Spleen (tissue), 7 donors: ENCODE results near the gene CROCC2.

ENCODE experiments used
- POLR2A ChIP-seq, 3 donors: fragments of 450-650 bp; IDR thresholded peaks; one replicate each; pipeline ENCODE4 v1.5.1; 2017; ENCODE audit warnings: antibody characterized with exemption in 3 of 3, mild to moderate bottlenecking in 1 of 3
- POLR2AphosphoS5 ChIP-seq, 3 donors: sonication (generic); formaldehyde crosslinking; IDR thresholded peaks; one replicate each; pipeline ENCODE4 v1.5.1; 2017; ENCODE audit warnings: antibody characterized with exemption in 3 of 3
- TF ChIP-seq, protein P1 (sequence below), 11 experiments: fragments of 200-600 bp in 7 of 11; fragments of 450-650 bp in 4 of 11; sonication (generic) in 4 of 11; IDR thresholded peaks in 8 of 11; conservative IDR thresholded peaks in 3 of 11; 1 replicate in 7 of 11; 2 replicates in 4 of 11; pipeline versions ENCODE4 v1.4.0 to v1.8.0; 2016 to 2021; ENCODE audit warnings: antibody characterized with exemption in 11 of 11, inconsistent platforms in 4 of 11, mild to moderate bottlenecking in 1 of 11
- donor health status: DM: no; HTN: no; CAD: no; lungs with moderate emphysema.
- donor health status: DM: no; HTN: no; CAD: no.
- donor health status: DM: no; HTN: no; CAD: no.

DNA sequence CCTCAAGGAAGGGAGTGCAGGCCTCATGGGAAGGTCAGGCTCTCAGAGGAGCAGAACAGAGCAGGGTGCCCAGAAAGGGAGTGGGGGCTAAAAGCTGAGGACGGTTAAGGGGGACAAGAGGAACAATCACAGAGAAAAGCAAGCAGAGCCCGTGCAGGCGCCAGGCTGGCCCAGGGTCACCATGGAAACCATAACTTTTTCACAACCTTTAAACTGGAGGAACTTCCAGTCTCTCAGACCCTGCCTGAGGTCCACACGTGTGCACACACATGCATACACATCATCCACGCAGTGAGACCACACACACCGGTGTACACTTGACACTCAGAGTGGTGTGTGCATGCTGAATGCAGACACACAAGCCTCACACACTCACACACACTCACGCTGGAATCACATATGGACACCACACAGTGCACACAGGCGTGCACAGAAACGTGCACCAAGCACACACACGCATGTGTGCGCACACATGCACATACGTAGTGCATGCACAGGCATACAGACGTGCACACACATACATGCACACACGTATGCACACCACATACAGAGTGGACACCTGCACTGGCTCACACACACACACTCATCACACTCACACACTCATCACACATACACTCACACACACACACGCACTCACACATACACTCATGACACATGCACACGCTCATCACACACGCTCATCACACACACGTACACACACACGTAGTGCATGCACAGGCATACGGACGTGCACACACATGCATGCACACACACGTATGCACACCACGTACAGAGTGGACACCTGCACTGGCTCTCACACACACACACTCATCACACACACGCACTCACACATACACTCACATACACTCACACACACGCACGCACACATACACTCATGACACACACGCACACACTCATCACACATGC lies 55.1 kb downstream of the CROCC2 start:
- TF ChIP-seq, protein P1, sequence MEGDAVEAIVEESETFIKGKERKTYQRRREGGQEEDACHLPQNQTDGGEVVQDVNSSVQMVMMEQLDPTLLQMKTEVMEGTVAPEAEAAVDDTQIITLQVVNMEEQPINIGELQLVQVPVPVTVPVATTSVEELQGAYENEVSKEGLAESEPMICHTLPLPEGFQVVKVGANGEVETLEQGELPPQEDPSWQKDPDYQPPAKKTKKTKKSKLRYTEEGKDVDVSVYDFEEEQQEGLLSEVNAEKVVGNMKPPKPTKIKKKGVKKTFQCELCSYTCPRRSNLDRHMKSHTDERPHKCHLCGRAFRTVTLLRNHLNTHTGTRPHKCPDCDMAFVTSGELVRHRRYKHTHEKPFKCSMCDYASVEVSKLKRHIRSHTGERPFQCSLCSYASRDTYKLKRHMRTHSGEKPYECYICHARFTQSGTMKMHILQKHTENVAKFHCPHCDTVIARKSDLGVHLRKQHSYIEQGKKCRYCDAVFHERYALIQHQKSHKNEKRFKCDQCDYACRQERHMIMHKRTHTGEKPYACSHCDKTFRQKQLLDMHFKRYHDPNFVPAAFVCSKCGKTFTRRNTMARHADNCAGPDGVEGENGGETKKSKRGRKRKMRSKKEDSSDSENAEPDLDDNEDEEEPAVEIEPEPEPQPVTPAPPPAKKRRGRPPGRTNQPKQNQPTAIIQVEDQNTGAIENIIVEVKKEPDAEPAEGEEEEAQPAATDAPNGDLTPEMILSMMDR (IDR thresholded peaks at IDR 0.05 in 8 of 11, conservative IDR thresholded peaks at IDR 0.05 in 3 of 11): no peak
- TF ChIP-seq POLR2A (IDR thresholded peaks at IDR 0.05): no peak
- TF ChIP-seq POLR2AphosphoS5 (IDR thresholded peaks at IDR 0.05): no peak
